Right cardiac atrium (tissue), 5 donors: ENCODE data around the gene CDH4. TPM values are rescaled to one million over a fixed set of nuclear protein-coding genes. Genes with fewer than 3 reads are reported as not detected.

Experiments used
- ATAC-seq, 2 donors: fragments of 200-7000 bp; cut with Tn5 transposase; one replicate each; pipeline versions ENCODE4 v1.8.0 to v1.9.1; 2020; ENCODE audit warnings: moderate library complexity in 2 of 2, mild to moderate bottlenecking in 1 of 2
- DNase-seq, 3 donors: peaks; one replicate each; pipeline ENCODE4 v3.0.0-alpha.2; 2020
- H3K27ac ChIP-seq: one replicate; pipeline ENCODE4 v1.5.1; 2013; ENCODE audit warnings: mild to moderate bottlenecking, low read length, control low read depth, moderate library complexity
- H3K27me3 ChIP-seq: one replicate; pipeline ENCODE4 v1.6.1; 2013; ENCODE audit not compliant: control insufficient read depth, insufficient read depth
- H3K4me1 ChIP-seq: one replicate; pipeline ENCODE4 v1.6.1; 2013; ENCODE audit warnings: low read length; ENCODE audit not compliant: control insufficient read depth, insufficient read depth
- H3K4me3 ChIP-seq: one replicate; pipeline ENCODE4 v1.5.1; 2013; ENCODE audit warnings: low read length, control low read depth
- H3K9me3 ChIP-seq: one replicate; pipeline ENCODE4 v1.6.1; 2013; ENCODE audit warnings: low read length; ENCODE audit not compliant: control insufficient read depth
- WGBS: extraction: QIAGEN DNeasy Blood & Tissue Kit; methylation state at CpG from one replicate; pipeline ENCODE4 v1.1.7; 2013; 5-methylcytosine and 5-hydroxymethylcytosine counted together
- intact Hi-C, 4 donors: fragments of 100-400 bp; cut with DNase I; formaldehyde crosslinking; loops; one replicate each; pipeline versions ENCODE4 v1.11.0 to v1.14.0; 2022 to 2023
- polyA plus RNA-seq: library from polyadenylated mRNA; stranded (reverse); fragments of 200-250 nt; gene quantifications from one replicate; pipeline ENCODE4 v1.2.3, GENCODE V29; 2013
- total RNA-seq, 4 donors: library from RNA; stranded (reverse); fragmentation: NEBNext Ultra II Directional; extraction: Animal tissue kit (Norgen Biotek cat#: 25700); gene quantifications; one replicate each; pipeline ENCODE4 v1.2.1, GENCODE V29; 2021
- donor health status: healthy with polysubstance abuse.
- donor health status: DM: no; HTN: yes; CAD: no.
- donor health status: DM: no; HTN: no; CAD: no.
- donor health status: DM: no; HTN: yes; CAD: no; lungs with severe emphysema.
- donor health status: DM: yes; HTN: yes; CAD: no.

Gene CDH4
- total and polyA plus RNA-seq, 5 donors, result 0.21 to 1.0 (median 0.39) TPM

DNA sequence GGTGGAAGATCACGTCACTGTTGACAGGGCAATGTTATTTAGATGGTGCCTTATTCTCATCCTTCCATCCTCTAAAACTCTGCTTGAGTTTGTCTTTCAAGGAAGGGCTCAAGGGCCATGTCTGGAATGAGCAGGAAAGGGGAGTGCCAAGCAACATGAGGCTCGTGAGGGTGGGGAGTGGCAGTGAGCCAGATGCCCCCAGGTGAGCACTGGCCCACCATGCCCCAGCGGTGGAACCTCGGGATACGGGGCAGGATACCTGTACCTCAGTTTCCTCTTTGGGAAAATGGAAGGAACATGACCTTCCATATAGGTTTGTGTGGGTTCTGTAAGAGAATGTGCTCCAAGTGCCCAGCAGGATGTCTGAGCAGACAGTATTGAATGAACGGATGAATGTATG, 476.3 kb downstream of the CDH4 start:
- DNase-seq (peak in 2 of 3 donors; percentile 1 to 13), ATAC-seq (no peak)
- intact Hi-C loops, result no loop called here
- H3K9me3 ChIP-seq, result no peaks in the 10 kb centered on the region
- H3K27ac ChIP-seq, result no peak overlapping the region
- H3K27me3 ChIP-seq, result no peaks in the 10 kb centered on the region
- WGBS, result 92% methylated on average over 6 of the region's 6 CpGs
- H3K4me3 ChIP-seq, result no peak overlapping the region
- no peaks in the 10 kb centered on the region for H3K4me1 ChIP-seq

GRCh38 chr20:61728786-61729770, 477.0 kb downstream of the CDH4 start:
- ATAC-seq (no peak), DNase-seq (peak in 2 of 3 donors; percentile 0 to 32)
- H3K27ac ChIP-seq, result no peak overlapping the region
- no peak overlapping the region for H3K4me3 ChIP-seq
- H3K27me3 ChIP-seq, result no peaks in the 10 kb centered on the region
- intact Hi-C loops, result no loop called here
- 75% methylated on average over 28 of the region's 28 CpGs for WGBS
- H3K9me3 ChIP-seq, result no peaks in the 10 kb centered on the region
- H3K4me1 ChIP-seq, result no peaks in the 10 kb centered on the region

DNA sequence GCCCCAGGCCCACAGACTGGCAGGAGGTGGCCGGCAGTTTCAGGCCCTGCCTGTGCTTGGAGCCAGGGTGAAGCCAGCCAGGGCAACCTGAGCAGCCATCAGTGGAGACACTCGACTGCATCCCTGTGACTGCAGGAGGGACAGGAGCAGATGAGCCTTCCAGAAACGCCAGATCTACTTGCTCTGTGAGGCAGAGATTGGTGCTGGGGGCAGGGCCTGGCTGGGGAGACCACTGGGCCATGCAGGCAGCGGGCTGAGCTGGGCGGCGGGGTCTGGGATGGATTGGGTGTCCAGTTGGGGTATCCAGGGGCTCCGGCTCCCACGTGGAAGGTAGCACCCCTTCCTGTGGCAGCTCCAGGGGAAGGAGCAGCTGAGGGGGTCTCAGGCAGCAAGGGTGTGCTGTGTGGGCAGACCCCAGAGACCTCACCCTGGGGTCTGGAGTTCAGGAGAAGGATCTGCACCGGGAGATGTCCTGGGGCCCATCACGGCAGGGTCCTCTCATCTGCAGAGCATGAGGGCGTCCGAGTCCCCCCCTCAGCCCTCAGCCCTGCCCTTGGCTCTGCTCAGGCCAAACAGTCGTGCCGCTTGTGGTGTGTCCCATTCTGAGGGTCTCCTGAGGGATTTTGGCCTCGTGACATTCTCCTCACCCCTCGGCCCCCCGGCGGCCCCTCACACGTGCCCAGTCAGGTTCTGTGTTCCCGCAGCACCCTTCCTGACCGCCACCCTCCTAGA, 478.7 kb downstream of the CDH4 start:
- Histone ChIP-seq H3K4me3 (no peak overlapping the region), H3K4me1 (no peaks in the 10 kb centered on the region), H3K9me3 (no peaks in the 10 kb centered on the region), H3K27me3 (no peaks in the 10 kb centered on the region), H3K27ac (no peak overlapping the region)
- ATAC-seq, result no peak
- DNase-seq, result peak in 2 of 3 donors; percentile 1 to 52
- WGBS, result 80% methylated on average over 21 of the region's 21 CpGs
- intact Hi-C loops, result no loop called here

DNA sequence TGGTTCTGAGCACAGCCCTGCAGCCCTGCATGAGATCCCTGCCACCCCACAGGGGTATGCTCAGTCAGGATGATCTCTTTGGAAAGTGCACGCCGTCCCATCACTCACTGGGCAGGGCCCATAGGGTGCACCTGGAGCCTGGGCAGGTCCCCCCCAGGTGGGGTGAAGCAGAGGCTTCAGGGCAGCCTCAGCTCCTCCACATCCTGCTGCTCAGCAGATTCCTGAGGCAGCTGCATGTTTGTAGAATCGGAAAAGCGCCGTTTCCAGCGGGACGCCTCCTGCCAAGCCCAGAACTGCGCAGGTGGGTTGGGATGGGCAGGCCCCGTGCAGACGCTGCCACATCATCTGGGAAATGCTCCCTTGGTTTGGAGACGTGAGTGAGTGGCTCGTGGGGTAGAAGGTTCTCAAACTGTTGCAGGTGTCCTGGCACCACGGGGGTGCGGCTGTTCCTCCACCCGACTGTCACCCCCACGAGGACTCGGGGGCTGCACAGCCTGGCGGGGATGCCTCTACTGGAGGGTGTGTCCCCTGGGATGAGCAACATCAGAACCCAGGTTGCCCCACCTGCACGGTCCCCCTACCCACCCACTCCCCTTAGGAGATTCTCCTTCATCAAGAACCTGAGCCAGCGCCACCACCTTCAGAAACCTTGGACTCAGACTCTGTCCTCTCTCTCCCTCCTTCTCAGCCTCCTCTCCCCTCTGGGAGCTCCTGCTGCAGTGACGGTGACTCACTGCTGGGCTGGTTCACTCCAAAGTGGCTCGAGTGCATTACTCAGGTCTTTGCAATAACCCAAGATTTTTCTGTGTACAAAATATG, 479.5 kb downstream of the CDH4 start:
- no peaks in the 10 kb centered on the region for H3K27me3 ChIP-seq
- H3K4me3 ChIP-seq, result no peak overlapping the region
- no peaks in the 10 kb centered on the region for H3K4me1 ChIP-seq
- DNase-seq (peak in 1 of 3 donors; percentile 31), ATAC-seq (no peak)
- intact Hi-C loops, result no loop called here
- H3K9me3 ChIP-seq, result no peaks in the 10 kb centered on the region
- no peak overlapping the region for H3K27ac ChIP-seq
- WGBS, result 81% methylated on average over 22 of the region's 22 CpGs

DNA sequence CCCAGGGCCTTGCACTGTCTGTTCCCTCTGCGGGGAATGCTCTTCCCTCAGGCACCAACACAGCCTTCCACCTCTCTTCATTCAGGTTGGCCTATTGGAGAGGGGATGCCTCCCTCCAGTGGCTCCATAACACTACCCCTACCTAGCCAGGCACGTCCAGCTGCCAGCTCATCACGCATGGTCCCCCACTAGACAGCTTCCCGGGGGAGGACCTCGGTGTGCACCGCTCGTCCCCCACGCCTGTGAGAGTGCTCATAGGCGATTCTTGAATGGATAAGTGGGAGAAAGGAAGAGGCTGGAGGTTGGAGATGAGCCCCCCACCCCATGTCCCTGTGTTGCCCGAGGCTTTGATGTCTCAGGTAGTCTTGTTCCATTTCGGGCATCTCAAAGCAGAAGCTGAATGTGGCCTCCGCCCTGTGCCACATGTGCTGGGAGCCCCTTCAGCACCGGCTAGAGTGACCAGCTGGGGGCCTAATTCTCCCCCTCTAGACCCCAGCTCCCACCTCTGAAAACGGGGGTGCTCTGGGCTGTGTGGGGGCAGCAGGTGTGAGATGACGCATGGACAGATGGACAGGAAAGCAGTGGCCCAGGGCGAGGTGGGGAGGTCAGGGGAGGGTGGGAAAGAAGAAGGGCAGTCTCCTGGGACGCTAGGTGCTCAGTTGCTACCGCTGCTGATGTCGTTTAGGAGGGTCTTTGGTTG, 480.6 kb downstream of the CDH4 start:
- ATAC-seq, result no peak
- Histone ChIP-seq H3K4me3 (no peak overlapping the region), H3K9me3 (no peaks in the 10 kb centered on the region), H3K4me1 (no peaks in the 10 kb centered on the region), H3K27ac (no peak overlapping the region), H3K27me3 (no peaks in the 10 kb centered on the region)
- DNase-seq, result peak in 2 of 3 donors; percentile 1 to 19
- 81% methylated on average over 19 of the region's 19 CpGs for WGBS
- intact Hi-C loops, result no loop called here

- H3K4me3 ChIP-seq, result no peak overlapping the region
- no peaks in the 10 kb centered on the region for H3K27me3 ChIP-seq
- no peak overlapping the region for H3K27ac ChIP-seq
- intact Hi-C loops, result no loop called here
- ATAC-seq (no peak), DNase-seq (peak in 2 of 3 donors; percentile 6 to 10)
- WGBS, result 78% methylated on average over 13 of the region's 13 CpGs
- no peaks in the 10 kb centered on the region for H3K9me3 ChIP-seq
- no peaks in the 10 kb centered on the region for H3K4me1 ChIP-seq
Observed at GRCh38 chr20:61733216-61733615, 481.2 kb downstream of the CDH4 start.

- H3K27me3 ChIP-seq, result no peaks in the 10 kb centered on the region
- DNase-seq, result peak in 2 of 3 donors; percentile 8 to 27
- no peak overlapping the region for H3K4me3 ChIP-seq
- no peaks in the 10 kb centered on the region for H3K4me1 ChIP-seq
- H3K9me3 ChIP-seq, result no peaks in the 10 kb centered on the region
- intact Hi-C loops, result no loop called here
- H3K27ac ChIP-seq, result no peak overlapping the region
- ATAC-seq, result no peak
- WGBS, result 65% methylated on average over 28 of the region's 28 CpGs
Observed at GRCh38 chr20:61733891-61734732, 482.1 kb downstream of the CDH4 start.

DNA sequence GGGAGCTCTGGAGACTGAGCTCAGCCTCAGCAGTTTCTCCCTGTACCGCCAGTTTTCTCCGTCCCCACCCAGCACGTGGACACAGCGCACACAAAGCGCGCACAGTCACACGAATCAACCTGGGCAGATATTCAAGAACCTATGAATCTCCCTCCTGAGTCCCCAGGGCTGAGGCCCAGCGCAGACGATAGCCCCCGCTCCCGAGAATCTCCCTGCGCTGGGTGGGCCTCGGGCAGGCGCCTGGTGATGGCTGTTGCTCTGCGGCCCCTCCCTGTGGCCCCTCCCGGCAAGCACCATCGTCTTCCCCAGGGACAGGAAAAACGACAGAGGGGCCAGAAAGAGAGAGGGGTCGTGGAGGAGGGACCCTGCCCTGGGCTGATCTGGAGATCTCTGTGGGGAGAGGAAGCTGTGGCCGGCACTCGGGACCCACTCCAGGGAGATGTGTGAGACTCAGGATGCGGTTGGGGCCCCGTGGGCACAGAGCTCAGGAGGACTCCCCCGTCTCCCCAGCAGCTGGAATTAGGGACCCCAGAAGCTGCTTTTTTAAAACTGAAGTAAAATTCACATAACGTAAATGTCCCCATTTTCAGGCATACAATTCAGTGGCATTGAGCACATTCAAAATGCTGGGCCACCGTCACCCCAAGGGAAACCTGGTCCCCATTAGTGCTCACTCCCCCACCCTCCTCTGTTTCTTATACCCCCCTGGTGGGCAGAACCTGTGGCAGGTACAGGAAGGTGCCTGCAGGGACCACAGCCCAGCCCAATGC, 482.9 kb downstream of the CDH4 start:
- Histone ChIP-seq H3K4me3 (no peak overlapping the region), H3K27ac (no peak overlapping the region), H3K9me3 (no peaks in the 10 kb centered on the region), H3K4me1 (no peaks in the 10 kb centered on the region), H3K27me3 (no peaks in the 10 kb centered on the region)
- DNase-seq, result peak in 2 of 3 donors; percentile 2 to 29
- intact Hi-C loops, result no loop called here
- no peak for ATAC-seq
- WGBS, result 63% methylated on average over 26 of the region's 26 CpGs

GRCh38 chr20:61735503-61735785, 483.4 kb downstream of the CDH4 start:
- H3K9me3 ChIP-seq, result no peaks in the 10 kb centered on the region
- no peak for ATAC-seq
- H3K27ac ChIP-seq, result no peak overlapping the region
- H3K4me1 ChIP-seq, result no peaks in the 10 kb centered on the region
- DNase-seq, result peak in 2 of 3 donors; percentile 1 to 41
- H3K4me3 ChIP-seq, result no peak overlapping the region
- intact Hi-C loops, result no loop called here
- H3K27me3 ChIP-seq, result no peaks in the 10 kb centered on the region
- WGBS, result 81% methylated on average over 11 of the region's 11 CpGs
